ENCODE results near the gene MED8.

Gene MED8

GRCh38 chr1:43432907-43433306 is 43.3 kb upstream of the MED8 start:
- Histone ChIP-seq H3K4me1 (ENCODE audit: low read depth, poor library complexity, severe bottlenecking) (no peaks in the 10 kb centered on the region), H3K27ac (no peak overlapping the region), H3K79me2 (ENCODE audit: insufficient read depth, low read depth) (no peaks in the 10 kb centered on the region), H2AFZ (ENCODE audit: low read depth) (no peak overlapping the region), H3K4me3 (IDR thresholded peaks at IDR 0.05; ENCODE audit: insufficient read depth, low read depth, low read length) (no peak overlapping the region), H3K36me3 (ENCODE audit: insufficient read depth) (peaks cover 4% of the 10 kb centered on the region; the same call in 1 of the 2 replicates), H3K9ac (no peak overlapping the region), H4K20me1 (ENCODE audit: insufficient read depth) (no peaks in the 10 kb centered on the region), H3K4me2 (no peak overlapping the region), H3K27me3 (ENCODE audit: insufficient read depth, low read depth) (no peaks in the 10 kb centered on the region)
- TF ChIP-seq, protein P1, sequence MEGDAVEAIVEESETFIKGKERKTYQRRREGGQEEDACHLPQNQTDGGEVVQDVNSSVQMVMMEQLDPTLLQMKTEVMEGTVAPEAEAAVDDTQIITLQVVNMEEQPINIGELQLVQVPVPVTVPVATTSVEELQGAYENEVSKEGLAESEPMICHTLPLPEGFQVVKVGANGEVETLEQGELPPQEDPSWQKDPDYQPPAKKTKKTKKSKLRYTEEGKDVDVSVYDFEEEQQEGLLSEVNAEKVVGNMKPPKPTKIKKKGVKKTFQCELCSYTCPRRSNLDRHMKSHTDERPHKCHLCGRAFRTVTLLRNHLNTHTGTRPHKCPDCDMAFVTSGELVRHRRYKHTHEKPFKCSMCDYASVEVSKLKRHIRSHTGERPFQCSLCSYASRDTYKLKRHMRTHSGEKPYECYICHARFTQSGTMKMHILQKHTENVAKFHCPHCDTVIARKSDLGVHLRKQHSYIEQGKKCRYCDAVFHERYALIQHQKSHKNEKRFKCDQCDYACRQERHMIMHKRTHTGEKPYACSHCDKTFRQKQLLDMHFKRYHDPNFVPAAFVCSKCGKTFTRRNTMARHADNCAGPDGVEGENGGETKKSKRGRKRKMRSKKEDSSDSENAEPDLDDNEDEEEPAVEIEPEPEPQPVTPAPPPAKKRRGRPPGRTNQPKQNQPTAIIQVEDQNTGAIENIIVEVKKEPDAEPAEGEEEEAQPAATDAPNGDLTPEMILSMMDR (conservative IDR thresholded peaks at IDR 0.05; ENCODE audit: low read depth, low read length) = no peak

DNA sequence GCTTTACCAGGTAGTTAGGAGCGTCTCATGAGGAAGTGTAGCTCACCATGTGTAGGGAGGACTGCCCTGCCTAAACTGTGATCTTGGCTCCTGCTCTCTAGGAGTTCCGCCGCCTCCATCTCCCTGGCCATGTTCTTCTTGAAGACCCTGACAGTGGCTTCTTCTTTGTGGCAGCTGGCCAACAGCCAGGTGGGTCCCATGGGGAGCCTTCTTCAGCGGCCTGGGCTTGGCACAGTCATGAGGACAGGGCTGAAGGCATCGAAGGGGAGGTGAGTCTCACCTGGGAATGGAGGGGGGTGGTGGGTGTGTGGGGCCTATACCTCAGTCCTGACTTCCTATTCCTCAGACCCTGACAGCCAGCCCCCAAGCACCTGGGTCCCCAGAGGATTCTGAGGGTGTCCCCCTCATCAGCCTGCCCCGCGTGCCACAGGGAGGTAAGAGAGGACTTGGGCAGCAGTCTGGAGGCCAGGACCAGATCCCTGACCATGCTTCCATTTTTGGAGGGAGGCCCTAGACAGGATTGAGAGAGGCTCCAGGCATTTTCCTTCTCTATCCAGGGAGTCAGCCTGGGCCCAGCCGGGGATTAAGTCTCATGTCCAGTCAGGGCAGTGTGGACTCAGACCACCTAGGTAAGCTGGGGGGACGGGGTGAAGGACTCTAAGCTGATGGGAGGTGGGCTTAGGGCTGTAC is 42.7 kb upstream of the MED8 start:
- Histone ChIP-seq H3K27ac (no peak overlapping the region), H3K79me2 (ENCODE audit: insufficient read depth, low read depth) (no peaks in the 10 kb centered on the region), H3K27me3 (ENCODE audit: insufficient read depth, low read depth) (no peaks in the 10 kb centered on the region), H3K4me2 (no peak overlapping the region), H3K4me1 (ENCODE audit: low read depth, poor library complexity, severe bottlenecking) (no peaks in the 10 kb centered on the region), H4K20me1 (ENCODE audit: insufficient read depth) (no peaks in the 10 kb centered on the region), H2AFZ (ENCODE audit: low read depth) (no peak overlapping the region), H3K4me3 (IDR thresholded peaks at IDR 0.05; ENCODE audit: insufficient read depth, low read depth, low read length) (no peak overlapping the region), H3K9ac (no peak overlapping the region), H3K36me3 (ENCODE audit: insufficient read depth) (peaks cover 4% of the 10 kb centered on the region; the same call in 1 of the 2 replicates)
- TF ChIP-seq, protein P1 (conservative IDR thresholded peaks at IDR 0.05; ENCODE audit: low read depth, low read length) = no peak

GRCh38 chr1:43431676-43432075 is 42.1 kb upstream of the MED8 start:
- H4K20me1 ChIP-seq (ENCODE audit: insufficient read depth) = no peaks in the 10 kb centered on the region
- H3K27ac ChIP-seq = no peak overlapping the region
- no peaks in the 10 kb centered on the region for H3K79me2 ChIP-seq (ENCODE audit: insufficient read depth, low read depth)
- no peaks in the 10 kb centered on the region for H3K4me1 ChIP-seq (ENCODE audit: low read depth, poor library complexity, severe bottlenecking)
- H2AFZ ChIP-seq (ENCODE audit: low read depth) = no peak overlapping the region
- peaks cover 4% of the 10 kb centered on the region; the same call in 1 of the 2 replicates for H3K36me3 ChIP-seq (ENCODE audit: insufficient read depth)
- no peak overlapping the region for H3K4me3 ChIP-seq (IDR thresholded peaks at IDR 0.05; ENCODE audit: insufficient read depth, low read depth, low read length)
- H3K4me2 ChIP-seq = no peak overlapping the region
- H3K9ac ChIP-seq = no peak overlapping the region
- no peaks in the 10 kb centered on the region for H3K27me3 ChIP-seq (ENCODE audit: insufficient read depth, low read depth)
- TF ChIP-seq, protein P1 (conservative IDR thresholded peaks at IDR 0.05; ENCODE audit: low read depth, low read length) = no peak

GRCh38 chr1:43430831-43431230 is 41.2 kb upstream of the MED8 start:
- no peak overlapping the region for H2AFZ ChIP-seq (ENCODE audit: low read depth)
- H3K36me3 ChIP-seq (ENCODE audit: insufficient read depth) = peaks cover 4% of the 10 kb centered on the region; the same call in 1 of the 2 replicates
- H3K27me3 ChIP-seq (ENCODE audit: insufficient read depth, low read depth) = no peaks in the 10 kb centered on the region
- H3K79me2 ChIP-seq (ENCODE audit: insufficient read depth, low read depth) = no peaks in the 10 kb centered on the region
- H3K9ac ChIP-seq = no peak overlapping the region
- no peaks in the 10 kb centered on the region for H3K4me1 ChIP-seq (ENCODE audit: low read depth, poor library complexity, severe bottlenecking)
- H3K4me2 ChIP-seq = no peak overlapping the region
- no peaks in the 10 kb centered on the region for H4K20me1 ChIP-seq (ENCODE audit: insufficient read depth)
- H3K4me3 ChIP-seq (IDR thresholded peaks at IDR 0.05; ENCODE audit: insufficient read depth, low read depth, low read length) = no peak overlapping the region
- no peak overlapping the region for H3K27ac ChIP-seq
- TF ChIP-seq, protein P1 (conservative IDR thresholded peaks at IDR 0.05; ENCODE audit: low read depth, low read length) = no peak

All from KMS-11 (cell line).